HL-60/S4 (cell line): ENCODE results near the gene OPRM1.
"Not testable (repeated sequence)": the region's sequence is repeated elsewhere in the genome, so short reads cannot be mapped to it uniquely, and the experiment has no call there.

ENCODE experiments used
- in situ Hi-C: fragments of 300-500 bp; cut with MboI; formaldehyde crosslinking; loops from 2 replicates; pipeline ENCODE4 v1.14.3; 2022; ENCODE audit warnings: low sequenced_read_pairs

OPRM1 gene

GRCh38 chr6:154234019-154234772 lies 195.2 kb downstream of the OPRM1 start:
- in situ Hi-C loops, result no loop called here

DNA sequence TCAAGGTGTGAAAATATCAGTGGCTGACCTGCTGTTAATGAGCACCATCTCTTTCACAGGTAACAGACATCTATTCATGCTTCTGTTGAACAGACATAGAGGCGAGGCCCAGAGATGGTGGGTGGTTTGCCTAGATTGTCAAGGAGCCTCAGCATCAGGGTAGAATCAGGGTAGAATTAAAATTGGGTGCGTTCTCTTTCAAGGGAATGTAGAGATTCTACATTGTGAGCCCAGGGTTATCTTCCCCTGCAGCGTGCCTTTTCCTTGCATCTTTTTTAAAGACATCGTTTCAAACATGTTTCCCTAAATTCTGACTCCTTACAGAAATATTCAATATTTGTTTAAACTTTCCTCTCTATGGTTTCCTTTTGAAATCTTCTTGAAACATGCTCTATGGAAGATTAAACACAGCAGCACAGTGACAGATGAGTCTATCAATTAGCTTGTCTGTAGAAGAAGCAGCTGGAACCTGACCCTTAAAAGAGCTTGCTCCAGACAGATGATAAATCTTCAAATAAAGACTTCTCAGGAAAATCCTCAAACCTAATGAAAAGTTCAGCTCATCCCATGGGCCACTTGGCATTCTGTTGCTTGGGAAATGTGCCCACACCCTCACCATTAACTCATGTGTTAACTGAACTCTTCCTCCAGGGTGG lies 197.7 kb downstream of the OPRM1 start:
- in situ Hi-C loops, result no loop called here

DNA sequence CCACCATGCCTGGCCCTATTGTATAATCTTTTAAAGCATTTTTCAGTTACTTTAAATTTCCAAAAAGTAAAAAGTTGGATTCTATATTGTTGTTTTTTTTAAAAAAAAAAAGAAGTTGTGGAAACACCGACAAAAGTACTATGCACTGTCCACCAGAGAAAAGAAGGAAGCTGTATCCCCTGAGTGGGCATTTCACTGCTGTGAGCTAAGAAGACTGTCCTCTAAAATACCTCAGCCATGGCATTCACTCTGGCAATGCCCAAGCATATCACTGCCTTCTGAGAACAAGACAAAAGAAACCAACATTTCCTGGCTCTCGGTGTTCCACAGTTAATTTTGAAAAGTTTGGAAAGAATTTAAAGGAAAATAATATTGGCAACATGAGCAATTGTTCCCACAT lies 199.8 kb downstream of the OPRM1 start:
- in situ Hi-C loops, result no loop called here

DNA sequence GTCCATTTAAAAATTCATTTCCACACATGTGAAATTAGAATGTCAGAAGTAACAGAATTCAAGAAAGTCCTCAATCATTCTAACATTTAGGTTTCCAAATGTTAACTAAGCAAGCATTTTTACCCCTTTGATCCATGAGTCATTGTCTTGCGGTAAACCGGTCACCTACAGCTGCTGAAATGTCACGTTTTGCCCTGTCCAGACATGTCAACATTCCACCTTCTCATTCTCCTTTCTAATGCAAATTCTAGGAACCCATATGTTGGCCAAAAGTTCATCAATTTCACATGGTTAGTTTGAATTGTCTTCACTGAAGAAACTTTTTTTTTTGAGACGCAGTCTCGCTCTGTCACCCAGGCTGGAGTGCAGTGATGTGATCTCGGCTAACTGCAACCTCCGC lies 200.4 kb downstream of the OPRM1 start:
- in situ Hi-C loops, result no loop called here

DNA sequence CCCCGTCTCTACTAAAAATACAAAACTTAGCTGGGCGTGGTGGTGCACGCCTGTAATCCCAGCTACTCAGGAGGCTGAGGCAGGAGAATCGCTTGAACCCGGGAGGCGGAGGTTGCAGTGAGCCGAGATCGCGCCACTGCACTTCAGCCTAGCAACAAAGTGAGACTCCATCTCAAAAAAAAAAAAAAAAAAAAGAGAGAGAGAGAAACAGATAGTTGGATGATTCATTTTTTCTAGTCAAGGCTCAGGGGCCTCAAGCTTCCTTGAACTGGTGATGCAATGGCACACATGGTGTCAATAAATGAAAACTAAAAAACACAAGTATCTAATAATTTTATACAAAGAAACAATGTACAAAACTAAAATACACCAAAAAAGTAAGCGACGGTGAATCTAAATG lies 202.0 kb downstream of the OPRM1 start:
- in situ Hi-C loops, result not testable (repeated sequence)

DNA sequence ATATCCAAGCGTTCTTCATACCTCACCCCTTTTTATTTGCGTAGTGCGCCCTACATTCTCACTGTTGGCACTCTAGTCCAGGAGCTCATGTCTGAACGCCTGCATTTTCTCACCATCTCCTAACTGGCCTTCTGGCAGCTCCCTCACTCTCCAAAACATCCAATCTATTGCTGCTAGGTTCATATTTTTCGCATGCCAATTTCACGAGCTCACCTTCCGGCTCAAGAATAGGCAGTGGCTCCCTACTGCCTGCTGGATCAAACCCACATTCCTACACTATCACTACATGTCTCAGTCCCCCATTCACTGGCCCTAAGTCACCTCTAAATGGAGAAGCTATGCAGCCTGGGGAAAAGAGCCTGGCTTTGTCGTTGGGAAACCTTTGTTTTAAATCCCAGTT lies 202.5 kb downstream of the OPRM1 start:
- in situ Hi-C loops, result no loop called here

DNA sequence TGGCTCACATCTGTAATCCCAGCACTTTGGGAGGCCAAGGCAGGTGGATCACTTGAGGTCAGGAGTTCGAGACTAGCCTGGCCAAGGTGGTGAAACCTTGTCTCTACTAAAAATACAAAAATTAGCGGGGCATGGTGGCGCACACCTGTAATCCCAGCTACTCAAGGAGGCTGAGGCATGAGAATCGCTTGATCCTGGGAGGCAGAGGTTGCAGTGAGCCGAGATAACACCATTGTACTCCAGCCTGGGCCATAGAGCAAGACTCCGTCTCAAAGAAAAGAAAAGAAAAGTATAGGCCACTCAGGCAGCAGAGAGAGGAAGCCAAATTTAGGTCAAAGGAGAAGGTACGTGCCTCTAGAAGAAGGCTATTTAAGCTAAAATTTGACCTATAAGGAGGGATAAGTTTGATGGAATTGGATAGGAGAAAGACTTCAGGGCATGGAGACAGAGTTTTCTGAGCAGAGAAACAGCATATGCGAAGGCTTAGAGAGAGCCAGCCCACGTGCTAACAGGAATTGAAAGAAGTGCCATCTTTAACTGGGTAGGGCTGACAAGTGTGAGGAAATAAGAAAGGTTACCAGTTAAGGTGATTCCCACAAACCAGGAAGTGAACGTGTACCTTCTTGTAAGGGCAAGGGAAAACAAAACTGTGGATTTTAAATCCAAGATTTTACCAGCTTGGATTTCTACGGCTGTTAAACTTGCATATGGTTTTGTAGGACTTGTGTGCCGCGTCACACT lies 203.7 kb downstream of the OPRM1 start:
- in situ Hi-C loops, result no loop called here

DNA sequence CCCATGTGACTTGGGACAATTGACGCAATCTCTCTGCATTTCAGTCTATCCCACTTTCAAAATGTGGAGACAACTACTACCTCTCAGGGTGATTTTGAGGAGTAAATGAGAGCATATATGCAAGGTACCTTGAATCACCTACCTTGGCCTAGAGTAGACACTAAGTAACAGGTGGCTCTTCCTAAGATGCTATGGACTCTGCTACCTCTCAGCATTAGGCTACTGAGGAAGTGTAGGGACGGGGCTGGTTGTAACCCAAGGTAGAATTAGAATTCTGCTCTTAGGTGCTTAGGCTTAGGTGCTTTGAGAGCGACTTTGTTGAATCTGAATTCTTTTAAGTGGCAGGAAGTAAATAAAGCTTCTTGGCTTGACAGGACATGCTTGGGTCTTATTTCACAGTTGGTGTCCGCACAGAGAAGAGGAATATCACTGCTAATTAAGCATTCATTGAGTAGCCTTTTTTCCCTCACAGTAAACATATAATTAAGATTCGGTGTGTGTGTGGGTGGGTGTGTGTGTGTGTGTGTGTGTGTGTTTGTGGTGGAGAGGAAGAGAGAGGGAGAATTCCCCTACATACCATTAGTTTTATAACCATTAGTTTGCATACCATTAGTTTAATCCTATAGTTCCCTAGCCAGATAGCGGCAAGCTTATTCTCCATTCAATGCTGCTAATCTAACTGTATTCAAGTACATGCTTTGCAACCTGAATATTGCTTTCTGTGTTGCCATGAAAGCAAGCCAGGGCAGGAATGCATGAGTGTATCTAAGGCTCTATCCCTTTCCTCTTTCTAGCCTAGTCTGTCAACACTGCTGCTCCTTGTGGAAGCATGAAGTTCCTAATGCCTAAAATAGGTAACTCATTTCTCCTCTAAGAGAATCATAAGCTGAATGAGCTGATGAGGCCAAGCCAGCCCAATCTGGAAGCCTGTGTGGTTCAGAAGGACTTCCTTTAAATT lies 205.0 kb downstream of the OPRM1 start:
- in situ Hi-C loops, result no loop called here

- in situ Hi-C loops, result no loop called here
These were observed 206.5 kb downstream of the OPRM1 start for GRCh38 chr6:154245506-154245905.

- in situ Hi-C loops, result no loop called here
These were observed 207.7 kb downstream of the OPRM1 start for GRCh38 chr6:154246723-154247118.

DNA sequence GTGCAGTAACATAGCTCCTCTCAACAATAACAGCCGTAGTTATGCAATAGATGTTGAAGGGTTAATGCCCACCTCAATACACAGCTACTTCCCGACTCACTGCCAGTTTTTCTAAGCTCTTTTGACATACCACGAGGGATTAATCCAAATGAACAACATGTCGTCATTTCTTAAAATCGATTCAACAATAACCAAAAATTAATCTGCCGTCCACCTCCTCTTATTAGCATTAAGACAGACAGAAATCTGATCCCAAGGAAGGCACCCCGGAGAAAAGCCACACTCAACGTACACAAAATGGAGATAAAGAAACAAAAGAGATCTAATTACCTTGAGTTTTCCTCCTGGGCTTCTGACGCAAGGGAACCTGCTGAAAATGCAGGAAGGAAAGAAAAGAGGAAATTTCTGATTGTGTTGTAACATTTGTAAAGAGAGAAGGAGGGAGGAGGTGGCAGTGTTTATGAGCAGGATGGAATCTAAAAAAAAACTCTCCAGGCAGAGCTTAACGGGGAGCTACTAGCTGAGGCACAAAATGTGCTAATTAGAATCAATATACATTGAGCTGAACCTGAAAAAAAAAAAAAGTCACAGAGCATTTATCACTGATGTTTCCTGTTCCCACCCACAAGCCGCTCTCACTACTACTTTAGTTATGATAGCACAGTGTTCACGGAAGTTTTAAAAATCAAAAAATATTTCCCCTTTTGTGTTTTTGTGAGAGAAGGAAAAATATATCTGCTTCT lies 208.2 kb downstream of the OPRM1 start:
- in situ Hi-C loops, result no loop called here

DNA sequence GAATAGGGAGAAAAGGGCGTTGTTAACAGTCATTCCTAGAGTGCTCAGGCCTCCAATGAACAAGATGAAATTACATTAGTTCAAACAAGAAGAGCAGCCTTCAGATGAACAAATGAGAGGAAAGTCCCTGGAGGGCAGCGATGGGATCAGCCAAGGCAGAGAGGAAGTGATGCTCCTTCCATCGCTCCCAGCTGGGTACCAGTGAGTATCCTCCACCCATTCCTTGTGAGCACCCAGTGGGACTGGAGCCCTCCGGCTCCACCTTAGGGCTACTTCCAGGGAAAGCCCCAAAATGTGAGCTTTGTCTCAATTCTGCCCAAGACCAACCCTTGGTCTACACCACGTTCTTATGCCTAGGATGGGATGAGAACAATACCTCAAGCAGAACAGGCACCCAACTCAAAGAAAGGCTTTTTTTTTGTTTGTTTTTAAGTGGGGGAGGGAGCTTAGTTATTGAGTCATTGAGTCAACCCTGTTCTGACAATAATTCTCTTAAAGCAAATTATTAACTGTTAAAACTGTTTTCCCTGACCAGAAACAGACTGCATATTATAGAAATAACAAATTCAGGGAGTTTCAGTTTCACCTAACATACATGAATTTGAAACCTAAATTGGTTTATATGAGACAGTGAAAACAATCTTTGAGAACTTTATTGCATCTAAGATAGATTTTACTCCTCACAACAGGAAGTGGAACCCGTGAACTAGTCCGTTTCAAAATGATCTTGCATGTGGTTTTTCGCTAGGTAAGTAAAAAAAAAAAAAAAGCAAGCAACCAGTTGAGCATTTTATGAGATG lies 210.7 kb downstream of the OPRM1 start:
- in situ Hi-C loops, result no loop called here

DNA sequence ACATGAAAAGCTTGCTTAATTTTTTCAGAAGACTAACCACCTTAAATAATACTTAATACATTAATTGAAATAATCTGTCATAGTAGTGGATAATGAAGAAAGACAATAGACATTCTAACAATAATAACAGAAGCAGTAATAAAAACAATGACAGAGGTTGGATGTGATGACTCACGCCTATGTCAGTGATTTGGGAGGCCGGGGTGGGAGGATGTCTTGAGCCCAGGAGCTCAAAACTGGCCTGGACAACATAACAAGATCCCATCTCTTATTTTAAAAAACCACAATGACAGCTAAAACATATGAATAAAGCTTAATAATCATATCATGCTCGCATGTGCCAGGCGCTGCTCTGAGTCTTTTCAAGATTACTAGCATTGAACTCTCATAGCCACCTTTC lies 212.1 kb downstream of the OPRM1 start:
- in situ Hi-C loops, result no loop called here

- in situ Hi-C loops, result no loop called here
These were observed 213.6 kb downstream of the OPRM1 start for GRCh38 chr6:154252678-154253077.

GRCh38 chr6:154257067-154257466 lies 218.0 kb downstream of the OPRM1 start:
- in situ Hi-C loops, result no loop called here

DNA sequence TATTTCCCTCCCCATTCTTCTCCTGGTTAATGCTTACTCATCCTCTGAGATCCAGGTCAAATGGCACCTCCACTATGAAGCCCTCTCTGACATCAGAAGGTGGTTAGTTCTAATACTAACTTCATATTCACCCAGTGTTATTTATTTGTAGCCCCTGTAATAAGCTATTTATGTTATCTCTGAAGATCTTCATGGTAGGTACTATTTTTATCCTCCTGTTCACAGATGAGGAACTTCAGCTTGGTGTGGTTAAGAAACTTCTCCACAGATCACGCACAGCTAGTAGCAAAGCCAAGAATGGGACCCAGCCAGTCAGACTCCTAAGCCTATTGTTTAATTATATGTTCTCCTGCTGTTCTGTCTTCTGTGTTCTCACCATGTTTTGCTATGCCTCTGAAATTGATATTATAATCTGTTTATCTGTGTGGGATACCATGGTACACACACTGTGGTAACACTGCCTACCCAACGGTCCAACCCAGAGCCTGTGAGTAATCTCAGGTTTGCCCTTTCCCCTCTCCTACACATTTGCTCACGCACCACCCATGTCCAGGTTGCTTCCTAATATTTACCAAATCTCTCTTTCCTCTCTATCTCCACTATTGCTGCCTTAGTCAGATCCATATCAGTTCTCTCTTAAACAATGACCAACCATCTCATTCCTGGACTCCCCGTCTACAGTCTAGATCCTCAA lies 219.2 kb downstream of the OPRM1 start:
- in situ Hi-C loops, result no loop called here

DNA sequence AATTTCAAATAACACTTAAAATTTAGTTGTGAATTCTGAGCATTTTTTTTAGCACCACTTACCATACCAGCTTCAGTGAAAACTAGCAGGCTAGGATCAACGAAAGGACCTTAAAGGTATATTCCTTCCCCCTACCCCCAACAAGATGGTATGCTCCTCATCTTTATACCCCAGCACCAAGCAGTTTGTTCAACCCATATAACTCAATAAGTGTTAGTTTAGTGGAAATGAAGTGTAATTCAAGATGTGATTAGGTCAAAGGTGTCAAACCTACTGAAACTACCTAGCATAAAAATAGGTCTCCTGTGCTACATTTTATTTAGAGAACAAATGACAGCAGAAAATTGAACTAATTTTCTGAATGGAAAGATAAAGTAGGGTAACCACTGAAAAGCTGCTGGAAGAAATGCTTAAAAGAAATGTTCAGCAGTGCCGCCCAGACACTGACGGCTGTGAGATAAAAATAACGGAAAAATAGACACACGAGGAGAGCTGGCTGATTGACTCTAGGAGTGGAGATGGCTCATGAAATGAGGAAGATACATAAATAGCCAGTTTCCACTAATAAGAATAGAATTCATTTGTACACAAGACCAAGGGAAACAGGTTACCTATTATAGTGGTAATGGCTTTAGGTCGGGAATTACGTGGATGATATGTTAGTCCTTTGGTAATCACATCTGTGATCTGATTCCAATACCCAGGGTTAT lies 222.8 kb downstream of the OPRM1 start:
- in situ Hi-C loops, result no loop called here

DNA sequence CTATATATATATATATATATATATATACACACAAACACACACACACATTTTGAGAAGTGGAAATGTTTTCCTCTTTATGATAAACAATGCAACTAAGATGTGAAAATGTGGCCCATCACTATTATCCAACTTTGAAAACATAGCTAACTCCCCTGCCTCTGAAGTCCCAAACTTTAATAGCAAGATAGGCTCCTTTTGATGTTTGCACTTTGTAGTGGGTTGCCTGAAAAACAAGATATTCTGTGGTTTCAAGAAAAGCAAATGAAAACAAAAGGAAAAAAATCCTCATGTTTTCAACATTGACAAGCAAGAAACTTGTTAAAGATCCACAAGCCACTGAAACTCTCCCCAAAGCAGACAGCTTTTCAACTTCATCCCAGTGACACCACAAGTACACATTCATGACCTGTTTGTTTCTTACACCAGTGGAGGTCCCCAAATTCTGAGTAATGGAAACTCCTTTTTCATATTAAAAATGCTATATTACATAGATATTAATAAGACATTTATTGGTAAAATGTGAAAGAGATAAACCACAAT lies 227.6 kb downstream of the OPRM1 start:
- in situ Hi-C loops, result no loop called here
